Activated naive CD4-positive, alpha-beta T cell treated with anti-CD3 and anti-CD28 coated beads, Interleukin-2, amount 50 U/mL, for 24 hours (primary cell): ENCODE results near the gene NFATC3.
A peak's percentile ranks its signal among the peaks of the same experiment; 100 is the strongest.
"Not testable (repeated sequence)": the region's sequence is repeated elsewhere in the genome, so short reads cannot be mapped to it uniquely, and the experiment has no call there.

ENCODE experiments used
- H3K27ac Mint-ChIP-seq: one replicate; pipeline ENCODE4 v1.8.0; 2021; ENCODE audit warnings: mild to moderate bottlenecking, mixed read lengths
- H3K27me3 Mint-ChIP-seq: one replicate; pipeline ENCODE4 v1.8.0; 2021; ENCODE audit warnings: mixed read lengths
- H3K36me3 Mint-ChIP-seq: one replicate; pipeline ENCODE4 v1.8.0; 2021; ENCODE audit warnings: mixed read lengths
- H3K4me1 Mint-ChIP-seq: one replicate; pipeline ENCODE4 v1.8.0; 2021; ENCODE audit warnings: mixed read lengths
- H3K4me3 Mint-ChIP-seq: one replicate; pipeline ENCODE4 v1.8.0; 2021; ENCODE audit warnings: mild to moderate bottlenecking, mixed read lengths
- H3K9me3 Mint-ChIP-seq: one replicate; pipeline ENCODE4 v1.8.0; 2021; ENCODE audit warnings: mixed read lengths

NFATC3 gene

DNA sequence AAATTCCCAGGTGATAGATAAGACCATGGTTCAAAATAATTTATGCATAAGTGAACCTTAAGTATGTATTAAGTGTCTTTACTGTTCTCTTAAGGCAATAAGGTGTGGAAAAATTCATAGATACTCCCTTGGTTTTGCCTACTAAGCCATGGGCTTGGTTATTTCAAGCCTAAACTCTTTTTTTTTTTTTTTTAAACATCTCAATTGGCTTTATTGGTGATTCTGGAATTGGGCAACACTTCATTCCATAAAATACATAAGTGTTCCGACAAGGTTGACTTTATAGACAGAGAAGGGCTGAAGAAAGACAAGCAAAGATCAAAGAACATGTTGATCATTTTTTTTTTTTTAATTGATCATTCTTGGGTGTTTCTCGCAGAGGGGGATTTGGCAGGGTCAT is 77.2 kb downstream of the NFATC3 start:
- no peak overlapping the region for H3K27ac Mint-ChIP-seq
- H3K27me3 Mint-ChIP-seq, result no peaks in the 10 kb centered on the region
- H3K4me3 Mint-ChIP-seq, result no peak overlapping the region
- H3K36me3 Mint-ChIP-seq, result peaks cover 18% of the 10 kb centered on the region
- no peaks in the 10 kb centered on the region for H3K9me3 Mint-ChIP-seq
- no peaks in the 10 kb centered on the region for H3K4me1 Mint-ChIP-seq

GRCh38 chr16:68163275-68163674 is 78.1 kb downstream of the NFATC3 start:
- H3K9me3 Mint-ChIP-seq, H3K27ac Mint-ChIP-seq, H3K4me3 Mint-ChIP-seq, H3K4me1 Mint-ChIP-seq, H3K27me3 Mint-ChIP-seq: not testable (repeated sequence)
- H3K36me3 Mint-ChIP-seq, result peaks cover 18% of the 10 kb centered on the region

GRCh38 chr16:68166264-68166663 is 81.1 kb downstream of the NFATC3 start:
- Mint-ChIP-seq H3K4me1 (no peaks in the 10 kb centered on the region), H3K36me3 (peaks cover 13% of the 10 kb centered on the region)

GRCh38 chr16:68179196-68179795 is 94.1 kb downstream of the NFATC3 start:
- Mint-ChIP-seq H3K4me1 (peaks cover 18% of the 10 kb centered on the region), H3K36me3 (peaks cover 29% of the 10 kb centered on the region), H3K27ac (peak overlapping the region; percentile 67), H3K27me3 (no peaks in the 10 kb centered on the region), H3K9me3 (no peaks in the 10 kb centered on the region), H3K4me3 (no peak overlapping the region)

More at GRCh38 chr16:68166264-68166663, 81.1 kb downstream of the NFATC3 start:
- Mint-ChIP-seq H3K27ac (no peak overlapping the region), H3K9me3 (no peaks in the 10 kb centered on the region), H3K4me3 (no peak overlapping the region), H3K27me3 (no peaks in the 10 kb centered on the region)

- Mint-ChIP-seq H3K9me3 (no peaks in the 10 kb centered on the region), H3K36me3 (peaks cover 29% of the 10 kb centered on the region), H3K27me3 (no peaks in the 10 kb centered on the region), H3K27ac (no peak overlapping the region), H3K4me3 (no peak overlapping the region), H3K4me1 (peaks cover 18% of the 10 kb centered on the region)
Observed at GRCh38 chr16:68179855-68180254, 94.7 kb downstream of the NFATC3 start.

DNA sequence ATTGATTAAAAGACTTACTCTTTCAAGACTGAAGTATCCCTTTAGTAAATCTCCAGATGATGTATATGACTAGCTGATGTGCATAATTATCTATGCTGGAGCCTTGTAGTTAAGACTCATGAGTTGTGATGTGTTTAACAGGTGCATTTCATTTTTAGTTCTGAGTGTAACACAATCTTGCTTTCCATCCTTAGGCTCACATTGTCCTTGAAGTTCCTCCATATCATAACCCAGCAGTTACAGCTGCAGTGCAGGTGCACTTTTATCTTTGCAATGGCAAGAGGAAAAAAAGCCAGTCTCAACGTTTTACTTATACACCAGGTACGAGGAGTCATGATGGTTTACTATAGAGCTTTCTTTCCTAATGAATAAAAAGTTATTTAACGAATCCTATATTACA is 97.9 kb downstream of the NFATC3 start:
- Mint-ChIP-seq H3K4me1 (peaks cover 11% of the 10 kb centered on the region), H3K4me3 (no peak overlapping the region), H3K27me3 (no peaks in the 10 kb centered on the region), H3K27ac (no peak overlapping the region), H3K36me3 (peaks cover 22% of the 10 kb centered on the region), H3K9me3 (no peaks in the 10 kb centered on the region)

DNA sequence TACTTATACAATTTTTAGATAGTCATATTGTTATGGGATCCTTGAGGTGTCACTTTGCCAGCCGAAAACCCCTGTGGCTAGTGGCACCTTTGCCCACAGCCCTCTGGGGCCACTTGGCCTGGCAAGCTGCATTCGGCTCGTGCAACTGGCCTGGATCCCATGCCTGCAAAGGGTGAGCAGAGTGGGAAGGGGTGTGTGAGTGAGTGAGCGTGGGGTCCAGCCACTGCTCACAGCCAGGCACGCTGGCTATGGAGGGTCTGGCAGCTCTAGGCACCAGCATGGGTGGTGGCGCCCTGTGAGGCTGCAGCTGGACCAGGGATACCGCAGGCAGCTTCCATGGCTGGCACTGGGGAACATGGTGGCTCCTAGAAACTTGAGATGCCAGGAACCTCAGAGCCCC is 101.7 kb downstream of the NFATC3 start:
- Mint-ChIP-seq H3K4me1 (peaks cover 5% of the 10 kb centered on the region), H3K9me3 (no peaks in the 10 kb centered on the region), H3K27ac (no peak overlapping the region), H3K36me3 (peaks cover 18% of the 10 kb centered on the region), H3K4me3 (no peak overlapping the region), H3K27me3 (no peaks in the 10 kb centered on the region)

- H3K4me3 Mint-ChIP-seq, result no peak overlapping the region
- no peak overlapping the region for H3K27ac Mint-ChIP-seq
- peaks cover 6% of the 10 kb centered on the region for H3K4me1 Mint-ChIP-seq
- H3K27me3 Mint-ChIP-seq, result no peaks in the 10 kb centered on the region
- H3K9me3 Mint-ChIP-seq, result no peaks in the 10 kb centered on the region
- peaks cover 16% of the 10 kb centered on the region for H3K36me3 Mint-ChIP-seq
Observed at GRCh38 chr16:68187505-68187904, 102.3 kb downstream of the NFATC3 start.

- H3K27me3 Mint-ChIP-seq, result no peaks in the 10 kb centered on the region
- peaks cover 16% of the 10 kb centered on the region for H3K36me3 Mint-ChIP-seq
- H3K9me3 Mint-ChIP-seq, result no peaks in the 10 kb centered on the region
- no peak overlapping the region for H3K4me3 Mint-ChIP-seq
- H3K4me1 Mint-ChIP-seq, result peaks cover 10% of the 10 kb centered on the region
- H3K27ac Mint-ChIP-seq, result no peak overlapping the region
Observed at GRCh38 chr16:68188170-68188569, 103.0 kb downstream of the NFATC3 start.

GRCh38 chr16:68190081-68190480 is 104.9 kb downstream of the NFATC3 start:
- H3K36me3 Mint-ChIP-seq, result peaks cover 9% of the 10 kb centered on the region
- H3K9me3 Mint-ChIP-seq, result no peaks in the 10 kb centered on the region
- peaks cover 15% of the 10 kb centered on the region for H3K4me1 Mint-ChIP-seq
- H3K4me3 Mint-ChIP-seq, result no peak overlapping the region
- H3K27me3 Mint-ChIP-seq, result no peaks in the 10 kb centered on the region
- H3K27ac Mint-ChIP-seq, result no peak overlapping the region

DNA sequence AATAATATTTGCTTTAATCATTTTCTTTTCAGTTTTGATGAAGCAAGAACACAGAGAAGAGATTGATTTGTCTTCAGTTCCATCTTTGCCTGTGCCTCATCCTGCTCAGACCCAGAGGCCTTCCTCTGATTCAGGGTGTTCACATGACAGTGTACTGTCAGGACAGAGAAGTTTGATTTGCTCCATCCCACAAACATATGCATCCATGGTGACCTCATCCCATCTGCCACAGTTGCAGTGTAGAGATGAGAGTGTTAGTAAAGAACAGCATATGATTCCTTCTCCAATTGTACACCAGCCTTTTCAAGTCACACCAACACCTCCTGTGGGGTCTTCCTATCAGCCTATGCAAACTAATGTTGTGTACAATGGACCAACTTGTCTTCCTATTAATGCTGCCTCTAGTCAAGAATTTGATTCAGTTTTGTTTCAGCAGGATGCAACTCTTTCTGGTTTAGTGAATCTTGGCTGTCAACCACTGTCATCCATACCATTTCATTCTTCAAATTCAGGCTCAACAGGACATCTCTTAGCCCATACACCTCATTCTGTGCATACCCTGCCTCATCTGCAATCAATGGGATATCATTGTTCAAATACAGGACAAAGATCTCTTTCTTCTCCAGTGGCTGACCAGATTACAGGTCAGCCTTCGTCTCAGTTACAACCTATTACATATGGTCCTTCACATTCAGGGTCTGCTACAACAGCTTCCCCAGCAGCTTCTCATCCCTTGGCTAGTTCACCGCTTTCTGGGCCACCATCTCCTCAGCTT is 105.8 kb downstream of the NFATC3 start:
- no peaks in the 10 kb centered on the region for H3K27me3 Mint-ChIP-seq
- no peak overlapping the region for H3K4me3 Mint-ChIP-seq
- H3K36me3 Mint-ChIP-seq, result peaks cover 9% of the 10 kb centered on the region
- H3K9me3 Mint-ChIP-seq, result no peaks in the 10 kb centered on the region
- H3K4me1 Mint-ChIP-seq, result peaks cover 15% of the 10 kb centered on the region
- peak overlapping the region; percentile 21 for H3K27ac Mint-ChIP-seq

DNA sequence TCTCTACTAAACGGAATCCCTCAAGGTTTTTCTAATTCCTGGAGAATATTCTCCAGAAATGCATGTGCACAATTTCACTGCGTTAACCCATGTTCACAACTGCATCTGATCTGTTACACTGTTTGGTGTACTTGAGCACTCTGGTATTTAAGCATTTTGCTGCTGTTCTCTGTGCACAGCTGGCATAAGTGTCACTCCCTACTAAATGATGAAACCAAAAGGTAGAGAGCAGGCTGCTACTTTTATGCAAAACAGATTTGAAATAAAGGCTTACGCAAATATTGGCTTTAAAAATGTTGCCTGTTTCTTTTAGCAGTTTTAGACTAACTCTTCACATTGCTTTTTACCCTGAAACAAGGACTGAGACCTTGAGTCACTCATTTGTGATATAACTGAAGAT is 109.1 kb downstream of the NFATC3 start:
- no peak overlapping the region for H3K27ac Mint-ChIP-seq
- H3K36me3 Mint-ChIP-seq, result peaks cover 6% of the 10 kb centered on the region

DNA sequence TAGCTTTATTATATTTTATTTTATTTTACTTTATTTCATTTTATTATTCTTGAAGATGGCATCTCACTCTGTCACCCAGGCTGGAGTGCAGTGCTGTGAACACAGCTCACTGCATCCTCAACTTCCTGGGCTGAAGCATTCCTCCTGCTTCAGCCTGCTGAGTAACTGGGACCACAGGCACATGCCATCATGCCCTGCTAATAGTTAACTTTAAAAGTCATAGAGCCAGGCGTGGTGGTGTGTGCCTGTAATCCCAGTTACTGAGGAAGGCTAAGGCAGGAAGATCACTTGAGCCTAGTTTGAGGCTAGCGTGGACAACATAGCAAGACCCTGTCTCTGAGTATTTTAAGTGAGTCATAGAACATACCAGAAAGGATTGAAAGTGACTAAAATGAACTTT is 112.1 kb downstream of the NFATC3 start:
- Mint-ChIP-seq H3K36me3 (peaks cover 5% of the 10 kb centered on the region), H3K9me3 (no peaks in the 10 kb centered on the region), H3K27me3 (no peaks in the 10 kb centered on the region), H3K4me3 (no peak overlapping the region), H3K27ac (no peak overlapping the region), H3K4me1 (peaks cover 31% of the 10 kb centered on the region)

More for the DNA sequence above, 109.1 kb downstream of the NFATC3 start:
- no peaks in the 10 kb centered on the region for H3K27me3 Mint-ChIP-seq
- peaks cover 16% of the 10 kb centered on the region for H3K4me1 Mint-ChIP-seq
- no peaks in the 10 kb centered on the region for H3K9me3 Mint-ChIP-seq
- no peak overlapping the region for H3K4me3 Mint-ChIP-seq

DNA sequence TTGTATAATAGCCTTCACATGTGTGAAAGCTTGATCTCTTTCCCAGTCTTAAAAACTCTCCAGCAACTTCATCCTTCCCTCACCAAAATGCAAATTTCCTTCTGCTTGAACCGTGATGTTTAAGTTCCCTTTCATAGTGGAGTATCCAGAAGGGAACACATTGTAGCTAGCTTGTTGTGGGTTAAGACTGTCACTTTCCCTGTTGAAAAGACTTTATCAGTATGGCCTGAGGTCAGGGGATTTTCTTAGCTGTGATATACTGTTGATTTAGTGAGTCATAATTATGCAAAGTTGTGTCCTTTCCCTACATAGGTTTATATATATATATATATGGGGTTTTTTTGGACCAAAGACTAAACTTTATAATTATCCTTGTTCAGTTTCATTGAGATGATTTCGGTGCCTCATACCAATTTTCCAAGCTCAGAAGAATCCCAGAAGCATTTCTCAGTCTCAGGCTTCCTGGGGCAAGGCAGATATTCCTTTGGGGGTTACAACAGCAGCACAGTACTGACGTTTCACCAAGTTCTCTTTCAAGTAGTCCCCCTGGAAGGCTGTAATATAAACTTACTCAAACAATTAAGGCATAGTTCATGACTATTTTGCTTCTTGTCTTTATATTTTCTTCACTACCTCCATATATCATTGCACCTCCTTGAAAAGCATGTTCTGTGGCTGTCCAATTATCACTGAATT is 115.1 kb downstream of the NFATC3 start:
- Mint-ChIP-seq H3K27me3 (no peaks in the 10 kb centered on the region), H3K4me1 (peaks cover 32% of the 10 kb centered on the region), H3K9me3 (no peaks in the 10 kb centered on the region), H3K36me3 (peaks cover 5% of the 10 kb centered on the region), H3K27ac (peak overlapping the region; percentile 89), H3K4me3 (no peak overlapping the region)

DNA sequence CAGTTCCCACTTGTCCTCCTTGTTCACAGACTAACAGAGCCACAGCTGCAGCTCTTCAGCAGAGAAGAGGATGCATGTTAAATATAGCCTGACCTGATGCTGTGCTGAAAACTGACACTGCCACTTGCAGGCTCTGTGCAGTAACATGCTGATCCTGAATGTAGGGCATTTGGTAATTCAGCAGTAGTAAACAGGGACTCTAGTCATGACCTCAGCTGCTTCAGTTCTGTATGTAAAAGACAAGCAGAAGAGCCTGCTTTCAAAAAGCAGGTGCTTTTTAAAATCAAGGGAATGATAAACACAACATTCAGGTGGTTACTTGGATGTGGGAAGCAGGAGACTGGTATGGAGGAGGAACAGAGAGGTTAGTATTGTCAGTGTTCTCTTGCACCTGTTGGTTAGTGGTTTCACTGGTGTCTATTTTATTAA is 116.9 kb downstream of the NFATC3 start:
- H3K27ac Mint-ChIP-seq, result peak overlapping the region; percentile 59
- H3K4me3 Mint-ChIP-seq, result no peak overlapping the region
- peaks cover 38% of the 10 kb centered on the region for H3K4me1 Mint-ChIP-seq
- H3K36me3 Mint-ChIP-seq, result peaks cover 5% of the 10 kb centered on the region
- no peaks in the 10 kb centered on the region for H3K27me3 Mint-ChIP-seq
- no peaks in the 10 kb centered on the region for H3K9me3 Mint-ChIP-seq

DNA sequence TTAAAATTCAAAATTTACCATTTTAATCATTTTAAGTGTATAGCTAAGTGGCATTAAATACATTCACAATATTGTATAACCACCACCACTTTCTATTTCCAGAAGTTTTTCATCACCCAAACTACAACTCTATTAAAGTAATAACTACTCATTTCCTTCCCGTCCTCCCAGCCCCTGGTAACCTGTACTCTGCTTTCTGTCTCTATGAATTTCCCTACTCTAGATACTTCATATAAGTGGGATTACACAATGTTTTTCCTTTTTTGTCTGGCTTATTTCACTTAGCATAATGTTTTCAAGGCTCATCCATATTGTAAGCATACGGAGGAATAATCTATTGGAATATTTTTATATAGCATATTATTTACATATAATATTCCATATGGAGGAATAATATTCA is 121.1 kb downstream of the NFATC3 start:
- peaks cover 35% of the 10 kb centered on the region for H3K4me1 Mint-ChIP-seq
- no peaks in the 10 kb centered on the region for H3K27me3 Mint-ChIP-seq
- no peaks in the 10 kb centered on the region for H3K9me3 Mint-ChIP-seq
- H3K27ac Mint-ChIP-seq, result peak overlapping the region; percentile 57
- H3K36me3 Mint-ChIP-seq, result peaks cover 1% of the 10 kb centered on the region
- no peak overlapping the region for H3K4me3 Mint-ChIP-seq
